Measurements from ENCODE around the gene ZNF160. TPM values are rescaled to one million over a fixed set of nuclear protein-coding genes. Genes with fewer than 3 reads are reported as not detected.
"Not testable (repeated sequence)": the region's sequence is repeated elsewhere in the genome, so short reads cannot be mapped to it uniquely, and the experiment has no call there.

Gene ZNF160
- polyA plus RNA-seq, 2 of the 4 experiments (the other 2 are of a cell fraction) = 8.8 to 16.6 TPM

DNA sequence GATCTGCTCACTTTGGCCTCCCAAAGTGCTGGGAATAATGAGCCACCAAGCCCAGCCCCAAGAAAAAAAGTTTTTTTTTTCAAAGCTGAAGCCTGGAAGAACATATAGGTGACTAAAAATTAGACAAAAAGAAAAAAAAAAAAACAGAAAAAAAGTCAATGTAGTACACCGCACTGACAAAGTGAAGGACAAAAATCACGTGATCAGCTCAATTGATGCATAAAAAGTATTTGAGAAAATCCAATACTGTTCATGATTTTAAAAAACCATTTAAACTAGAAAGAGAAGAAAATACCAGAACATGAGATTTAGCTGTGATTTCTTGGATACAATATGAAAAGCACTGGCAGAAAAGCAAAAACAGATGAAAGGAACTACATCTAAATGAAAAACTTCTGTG lies 69.2 kb downstream of the ZNF160 start:
- WGBS (ENCODE audit: missing lambda C conversion rate) = 27% methylated on average over 2 of the region's 2 CpGs
- ChIA-PET POLR2A (no interaction called here), CTCF (interaction anchor here (0.9 kb wide), 1 partner anchor 9 kb away, joined by 8 read pairs; no protein-coding TSS in a partner anchor)
- Histone ChIP-seq H3K9me3 (peaks cover 88% of the 10 kb centered on the region), H3K27ac (no peak overlapping the region), H3K4me3 (no peak overlapping the region), H3K4me1 (no peaks in the 10 kb centered on the region), H3K4me2 (no peak overlapping the region)
- FAIRE-seq (no peak), ATAC-seq (no peak), DNase-seq (ENCODE audit: low read depth in 1 of 2, low spot score in 1 of 2) (no peak)
- no peak for TF ChIP-seq MAFK (IDR thresholded peaks at IDR 0.05; ENCODE audit: partially characterized antibody)

DNA sequence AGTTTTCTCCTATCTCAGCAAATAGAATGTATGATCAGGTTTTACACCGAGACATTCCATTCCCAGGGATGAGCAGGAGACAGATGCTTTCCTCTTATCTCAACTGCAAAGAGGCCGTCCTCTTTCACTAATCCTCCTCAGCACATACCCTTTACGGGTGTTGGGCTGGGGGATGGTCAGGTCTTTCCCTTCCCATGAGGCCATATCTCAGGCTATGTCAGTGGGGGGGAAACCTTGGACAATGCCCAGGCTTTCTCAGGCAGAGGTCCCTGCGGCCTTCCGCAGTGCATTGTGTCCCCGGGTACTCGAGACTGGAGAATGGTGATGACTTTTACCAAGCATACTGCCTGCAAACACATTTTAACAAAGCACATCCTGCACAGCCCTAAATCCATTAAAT lies 74.9 kb downstream of the ZNF160 start:
- POLR2A ChIA-PET; CTCF ChIA-PET; ATAC-seq; H3K4me3 ChIP-seq; H3K27ac ChIP-seq; DNase-seq (ENCODE audit: low read depth in 1 of 2, low spot score in 1 of 2); H3K4me1 ChIP-seq; FAIRE-seq; H3K4me2 ChIP-seq: not testable (repeated sequence)
- peaks cover 86% of the 10 kb centered on the region for H3K9me3 ChIP-seq
- 35% methylated on average over 7 of the region's 7 CpGs for WGBS (ENCODE audit: missing lambda C conversion rate)

DNA sequence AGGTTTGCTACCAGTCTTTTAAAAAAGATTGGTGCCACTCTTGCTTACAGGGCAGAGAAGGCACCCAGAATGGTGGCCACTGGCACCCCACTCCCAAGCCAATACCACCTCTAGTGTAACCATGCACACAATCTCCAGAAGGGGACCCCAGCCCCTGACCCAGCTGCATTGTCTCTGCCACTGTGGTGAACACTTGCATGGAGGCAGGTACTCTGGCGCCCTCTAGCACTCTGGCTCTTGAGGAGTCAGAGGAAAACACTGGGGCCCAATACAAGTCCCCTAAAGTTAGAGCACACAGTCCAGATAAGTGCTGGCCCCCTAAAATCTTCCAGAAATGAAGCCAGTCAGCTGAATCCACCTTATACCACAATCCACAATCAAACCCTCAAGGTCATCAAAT lies 83.5 kb downstream of the ZNF160 start:
- no peak overlapping the region for H3K4me2 ChIP-seq
- H3K27ac ChIP-seq = no peak overlapping the region
- H3K9me3 ChIP-seq = peaks cover 79% of the 10 kb centered on the region
- CTCF ChIA-PET = interaction anchor here (0.6 to 0.9 kb wide), 2 partner anchors 413 to 443 kb away, joined by 3 to 4 read pairs; no protein-coding TSS in a partner anchor
- no peak for FAIRE-seq
- TF ChIP-seq, protein P1, sequence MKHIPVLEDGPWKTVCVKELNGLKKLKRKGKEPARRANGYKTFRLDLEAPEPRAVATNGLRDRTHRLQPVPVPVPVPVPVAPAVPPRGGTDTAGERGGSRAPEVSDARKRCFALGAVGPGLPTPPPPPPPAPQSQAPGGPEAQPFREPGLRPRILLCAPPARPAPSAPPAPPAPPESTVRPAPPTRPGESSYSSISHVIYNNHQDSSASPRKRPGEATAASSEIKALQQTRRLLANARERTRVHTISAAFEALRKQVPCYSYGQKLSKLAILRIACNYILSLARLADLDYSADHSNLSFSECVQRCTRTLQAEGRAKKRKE (CRISPR knock-in tag; IDR thresholded peaks at IDR 0.05; ENCODE audit: low read depth) = no peak
- no peak for TF ChIP-seq POLR2AphosphoS2 (conservative IDR thresholded peaks at IDR 0.05; ENCODE audit: low read length)
- no peak for TF ChIP-seq MAFK (IDR thresholded peaks at IDR 0.05; ENCODE audit: partially characterized antibody)
- no peak for TF ChIP-seq EP300 (IDR thresholded peaks at IDR 0.05)
- TF ChIP-seq POLR2A (IDR thresholded peaks at IDR 0.05; ENCODE audit: low read length) = no peak
- no peak for TF ChIP-seq HEYL (CRISPR knock-in tag; IDR thresholded peaks at IDR 0.05)
- TF ChIP-seq HOXB5 (CRISPR knock-in tag; IDR thresholded peaks at IDR 0.05) = no peak
- no peak for TF ChIP-seq KDM1A (IDR thresholded peaks at IDR 0.05; ENCODE audit: low read depth)
- TF ChIP-seq PHF8 (IDR thresholded peaks at IDR 0.05; ENCODE audit: borderline replicate concordance, low read depth) = no peak
- no peaks in the 10 kb centered on the region for H3K4me1 ChIP-seq
- 0% methylated on average over 1 of the region's 1 CpG for WGBS (ENCODE audit: missing lambda C conversion rate)
- DNase-seq (ENCODE audit: low read depth in 1 of 2, low spot score in 1 of 2) = no peak
- POLR2A ChIA-PET = no interaction called here
- no peak for ATAC-seq
- H3K4me3 ChIP-seq = no peak overlapping the region

Other genes with a start within 250 kb of the ZNF160 start
- gene ZNF468, start 245.8 kb downstream of the ZNF160 start, polyA plus RNA-seq (2011; rRNA removed) = 1.6 and 1.7 TPM in 2 replicates
- 0.37 to 0.80 TPM (median 0.73 TPM) in 3 replicates for gene ZNF468, start 245.8 kb downstream of the ZNF160 start, polyA plus RNA-seq (2017; fragmentation: RNase III; extraction: RNeasy Plus Mini Kit Qiagen cat#74134 plus additional on column Dnase treatment)
- gene ZNF320, start 205.8 kb downstream of the ZNF160 start, polyA plus RNA-seq (2011; rRNA removed) = not detected in 2 replicates
- not detected in 3 replicates for gene ZNF320, start 205.8 kb downstream of the ZNF160 start, polyA plus RNA-seq (2017; fragmentation: RNase III; extraction: RNeasy Plus Mini Kit Qiagen cat#74134 plus additional on column Dnase treatment)
- 0.04 TPM in 1 of 2 replicates, not detected in the other for gene ZNF888, start 180.0 kb downstream of the ZNF160 start, polyA plus RNA-seq (2011; rRNA removed)
- gene ZNF888, start 180.0 kb downstream of the ZNF160 start, polyA plus RNA-seq (2017; fragmentation: RNase III; extraction: RNeasy Plus Mini Kit Qiagen cat#74134 plus additional on column Dnase treatment) = not detected in 3 replicates
- gene ZNF816, start 140.5 kb downstream of the ZNF160 start, polyA plus RNA-seq (2011; rRNA removed) = 0.09 and 0.16 TPM in 2 replicates
- 0.05 to 0.22 TPM (median 0.07 TPM) in 3 replicates for gene ZNF816, start 140.5 kb downstream of the ZNF160 start, polyA plus RNA-seq (2017; fragmentation: RNase III; extraction: RNeasy Plus Mini Kit Qiagen cat#74134 plus additional on column Dnase treatment)
- gene ERVV-1, start 89.5 kb downstream of the ZNF160 start, polyA plus RNA-seq (2011; rRNA removed) = not detected in 2 replicates
- not detected in 3 replicates for gene ERVV-1, start 89.5 kb downstream of the ZNF160 start, polyA plus RNA-seq (2017; fragmentation: RNase III; extraction: RNeasy Plus Mini Kit Qiagen cat#74134 plus additional on column Dnase treatment)
- gene ERVV-2, start 58.7 kb downstream of the ZNF160 start, polyA plus RNA-seq (2011; rRNA removed) = not detected in 2 replicates
- gene ERVV-2, start 58.7 kb downstream of the ZNF160 start, polyA plus RNA-seq (2017; fragmentation: RNase III; extraction: RNeasy Plus Mini Kit Qiagen cat#74134 plus additional on column Dnase treatment) = not detected in 3 replicates
- not detected in 2 replicates for gene ZNF415, start 29.5 kb upstream of the ZNF160 start, polyA plus RNA-seq (2011; rRNA removed)
- gene ZNF415, start 29.5 kb upstream of the ZNF160 start, polyA plus RNA-seq (2017; fragmentation: RNase III; extraction: RNeasy Plus Mini Kit Qiagen cat#74134 plus additional on column Dnase treatment) = not detected in 3 replicates
- gene ZNF347, start 55.6 kb upstream of the ZNF160 start, polyA plus RNA-seq (2011; rRNA removed) = not detected in 2 replicates
- not detected in 3 replicates for gene ZNF347, start 55.6 kb upstream of the ZNF160 start, polyA plus RNA-seq (2017; fragmentation: RNase III; extraction: RNeasy Plus Mini Kit Qiagen cat#74134 plus additional on column Dnase treatment)
- not detected in 2 replicates for gene ZNF665, start 89.9 kb upstream of the ZNF160 start, polyA plus RNA-seq (2011; rRNA removed)
- not detected in 3 replicates for gene ZNF665, start 89.9 kb upstream of the ZNF160 start, polyA plus RNA-seq (2017; fragmentation: RNase III; extraction: RNeasy Plus Mini Kit Qiagen cat#74134 plus additional on column Dnase treatment)
- not detected in 2 replicates for gene ZNF677, start 151.5 kb upstream of the ZNF160 start, polyA plus RNA-seq (2011; rRNA removed)
- gene ZNF677, start 151.5 kb upstream of the ZNF160 start, polyA plus RNA-seq (2017; fragmentation: RNase III; extraction: RNeasy Plus Mini Kit Qiagen cat#74134 plus additional on column Dnase treatment) = not detected in 3 replicates
- gene VN1R2, start 154.9 kb upstream of the ZNF160 start, polyA plus RNA-seq (2011; rRNA removed) = not detected in 2 replicates
- gene VN1R2, start 154.9 kb upstream of the ZNF160 start, polyA plus RNA-seq (2017; fragmentation: RNase III; extraction: RNeasy Plus Mini Kit Qiagen cat#74134 plus additional on column Dnase treatment) = not detected in 3 replicates
- gene VN1R4, start 164.3 kb upstream of the ZNF160 start, polyA plus RNA-seq (2011; rRNA removed) = not detected in 2 replicates
- gene VN1R4, start 164.3 kb upstream of the ZNF160 start, polyA plus RNA-seq (2017; fragmentation: RNase III; extraction: RNeasy Plus Mini Kit Qiagen cat#74134 plus additional on column Dnase treatment) = not detected in 3 replicates
- 8.3 and 8.4 TPM in 2 replicates for gene ZNF845, start 230.3 kb upstream of the ZNF160 start, polyA plus RNA-seq (2011; rRNA removed)
- 3.3 to 3.7 TPM (median 3.5 TPM) in 3 replicates for gene ZNF845, start 230.3 kb upstream of the ZNF160 start, polyA plus RNA-seq (2017; fragmentation: RNase III; extraction: RNeasy Plus Mini Kit Qiagen cat#74134 plus additional on column Dnase treatment)